Measurements from ENCODE around the gene PGF. TPM values are rescaled to one million over a fixed set of nuclear protein-coding genes. Genes with fewer than 3 reads are reported as not detected.

Gene PGF
- total and polyA plus RNA-seq, 2 of the 13 experiments (the other 11 are each of a cell fraction or from before 2014, with no cell fraction given): 10.7 to 27.5 TPM

- TF ChIP-seq KLF15 (CRISPR knock-in tag; IDR thresholded peaks at IDR 0.05; ENCODE audit: borderline replicate concordance): no peak
- TF ChIP-seq SALL1 (CRISPR knock-in tag; IDR thresholded peaks at IDR 0.05): peak; percentile 36
- no peak for TF ChIP-seq ZNF891 (CRISPR knock-in tag; IDR thresholded peaks at IDR 0.05)
- no peak for TF ChIP-seq ZNF326 (CRISPR knock-in tag; IDR thresholded peaks at IDR 0.05; ENCODE audit: borderline replicate concordance)
- TF ChIP-seq ZNF674 (CRISPR knock-in tag; IDR thresholded peaks at IDR 0.05; ENCODE audit: low read depth): no peak
- no peak for TF ChIP-seq ZNF34 (CRISPR knock-in tag; IDR thresholded peaks at IDR 0.05; ENCODE audit: borderline replicate concordance)
- TF ChIP-seq HES4 (CRISPR knock-in tag; IDR thresholded peaks at IDR 0.05; ENCODE audit: borderline replicate concordance): peak; percentile 13; the same call in 1 of the 2 replicates
- TF ChIP-seq ZNF431 (CRISPR knock-in tag; IDR thresholded peaks at IDR 0.05; ENCODE audit: borderline replicate concordance, low read depth): peak; percentile 22; the same call in 1 of the 2 replicates
- no peak for TF ChIP-seq ZSCAN22 (CRISPR knock-in tag; IDR thresholded peaks at IDR 0.05)
- peak; percentile 66 for TF ChIP-seq CBX1 (IDR thresholded peaks at IDR 0.05; ENCODE audit: low read depth)
- TF ChIP-seq PPARG (CRISPR knock-in tag; conservative IDR thresholded peaks at IDR 0.05): no peak
- no peak for TF ChIP-seq GTF2F1 (IDR thresholded peaks at IDR 0.05; ENCODE audit: low read length)
- no peak for TF ChIP-seq SP1 (IDR thresholded peaks at IDR 0.05)
- TF ChIP-seq SP1 (CRISPR knock-in tag; IDR thresholded peaks at IDR 0.05): peak; percentile 60; the same call in 1 of the 2 replicates
- TF ChIP-seq PLRG1 (conservative IDR thresholded peaks at IDR 0.05): no peak
- no peak for TF ChIP-seq AKAP8 (CRISPR knock-in tag; IDR thresholded peaks at IDR 0.05)
- TF ChIP-seq HMGA1 (CRISPR knock-in tag; conservative IDR thresholded peaks at IDR 0.05): no peak
- no peak for TF ChIP-seq ZNF329 (CRISPR knock-in tag; IDR thresholded peaks at IDR 0.05; ENCODE audit: low read depth)
- no peak for TF ChIP-seq ZBTB44 (CRISPR knock-in tag; IDR thresholded peaks at IDR 0.05)
- no peak for TF ChIP-seq THRA (CRISPR knock-in tag; IDR thresholded peaks at IDR 0.05; ENCODE audit: borderline replicate concordance)
- no peak for TF ChIP-seq ZEB1 (IDR thresholded peaks at IDR 0.05; ENCODE audit: insufficient replicate concordance, low read depth)
- no peak for TF ChIP-seq HMG20A (CRISPR knock-in tag; IDR thresholded peaks at IDR 0.05; ENCODE audit: borderline replicate concordance)
- TF ChIP-seq ZNF350 (CRISPR knock-in tag; IDR thresholded peaks at IDR 0.05; ENCODE audit: borderline replicate concordance, low read depth): no peak
- TF ChIP-seq CREB3 (CRISPR knock-in tag; IDR thresholded peaks at IDR 0.05): no peak
- TF ChIP-seq TEF (CRISPR knock-in tag; IDR thresholded peaks at IDR 0.05): no peak
- TF ChIP-seq ZZZ3 (CRISPR knock-in tag; IDR thresholded peaks at IDR 0.05; ENCODE audit: borderline replicate concordance): no peak
These were observed at the start of gene PGF (continued) for GRCh38 chr14:74955229-74956026.
